HG03135 (cell line): ENCODE measurements around the gene UGT3A2.
"Not testable (repeated sequence)": the region's sequence is repeated elsewhere in the genome, so short reads cannot be mapped to it uniquely, and the experiment has no call there.

Experiments used
- ATAC-seq: cut with Tn5 transposase; IDR thresholded peaks from one replicate; pipeline ENCODE4 v1.9.1; 2021; ENCODE audit warnings: mild to moderate bottlenecking, moderate library complexity; ENCODE audit not compliant: unreplicated experiment

The UGT3A2 gene

DNA sequence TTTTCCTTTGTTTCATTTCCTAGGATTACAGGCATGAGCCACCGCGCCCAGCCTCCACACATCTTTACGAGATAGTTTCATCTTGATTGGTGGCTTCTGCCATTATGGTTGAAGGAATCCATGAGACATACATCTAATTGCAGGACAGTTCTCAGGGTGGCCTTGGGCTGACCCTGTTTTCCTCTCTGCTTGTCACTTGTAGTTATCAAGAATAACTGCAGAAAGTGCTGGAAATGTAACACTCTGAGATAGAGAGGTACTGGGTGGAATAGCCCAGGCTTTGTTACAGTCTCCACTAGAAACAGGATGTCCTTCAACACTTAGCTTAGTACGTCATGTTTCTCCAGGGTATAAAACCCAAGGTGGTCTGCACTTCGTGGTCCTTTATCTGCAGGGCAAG is 10.7 kb downstream of the UGT3A2 start:
- no peak for ATAC-seq

DNA sequence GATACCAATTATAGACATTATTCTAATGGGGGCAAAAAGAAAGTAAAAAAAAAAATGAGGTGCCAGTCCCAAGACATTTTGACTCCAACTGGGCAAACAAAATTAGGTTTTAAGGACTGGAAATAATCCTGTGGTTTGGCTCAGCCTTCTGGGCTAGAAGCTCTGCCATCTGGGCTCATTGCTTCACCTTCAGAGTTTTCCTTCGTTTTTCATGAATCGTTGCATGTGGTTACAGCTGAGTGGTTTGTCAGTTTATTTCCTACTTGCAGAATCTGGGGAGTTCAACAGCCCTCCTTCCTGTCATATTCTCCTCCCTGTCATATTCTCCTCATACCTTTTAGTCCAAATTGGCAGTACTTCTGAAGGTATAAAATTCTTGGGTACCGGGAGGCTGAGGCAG is 12.0 kb downstream of the UGT3A2 start:
- ATAC-seq = no peak

GRCh38 chr5:36052538-36052937 is 14.1 kb downstream of the UGT3A2 start:
- ATAC-seq = no peak

DNA sequence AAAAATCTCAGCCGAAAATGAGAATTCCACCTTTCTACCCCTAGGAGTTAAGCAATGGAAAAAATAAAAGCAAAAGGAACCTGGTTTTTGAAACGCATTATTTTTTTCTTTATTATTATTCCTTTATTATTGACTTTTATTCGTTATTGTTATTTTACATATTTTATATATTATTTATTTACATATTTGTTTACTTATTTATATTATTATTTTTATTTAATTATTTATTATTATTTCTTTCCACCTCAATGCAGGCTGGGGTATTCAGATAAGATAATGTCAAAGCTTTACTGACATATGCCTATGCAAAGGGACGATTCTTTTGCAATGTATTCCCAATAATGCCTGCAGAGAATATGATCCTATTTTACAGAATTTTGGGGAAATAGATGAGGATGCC is 16.7 kb downstream of the UGT3A2 start:
- ATAC-seq = no peak

- ATAC-seq = no peak
These were observed 19.1 kb downstream of the UGT3A2 start for GRCh38 chr5:36047384-36048160.

- no peak for ATAC-seq
These were observed 20.8 kb downstream of the UGT3A2 start for GRCh38 chr5:36045895-36046294.

- ATAC-seq = no peak
These were observed 25.2 kb downstream of the UGT3A2 start for GRCh38 chr5:36041537-36041845.

GRCh38 chr5:36040651-36041536 is 25.8 kb downstream of the UGT3A2 start:
- no peak for ATAC-seq

DNA sequence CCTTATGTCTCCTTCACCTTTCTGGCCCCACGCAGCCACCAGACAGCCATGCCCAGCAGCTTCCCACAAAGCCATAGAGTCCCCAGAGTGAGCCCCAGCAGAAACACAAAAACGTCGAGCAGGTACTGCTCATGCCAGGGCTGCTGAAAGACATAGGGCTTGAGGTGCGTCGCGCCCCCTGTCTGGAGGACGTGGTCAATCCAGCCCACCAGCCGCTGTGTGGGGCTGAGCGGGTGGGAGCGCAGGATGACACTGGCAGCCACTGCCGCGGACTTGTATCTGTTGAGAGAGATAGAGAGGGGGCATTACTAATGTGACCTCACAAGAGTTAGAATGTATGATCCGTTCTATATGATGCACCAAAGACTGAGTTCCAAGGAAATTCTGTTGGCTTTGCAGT is 31.0 kb downstream of the UGT3A2 start:
- no peak for ATAC-seq

DNA sequence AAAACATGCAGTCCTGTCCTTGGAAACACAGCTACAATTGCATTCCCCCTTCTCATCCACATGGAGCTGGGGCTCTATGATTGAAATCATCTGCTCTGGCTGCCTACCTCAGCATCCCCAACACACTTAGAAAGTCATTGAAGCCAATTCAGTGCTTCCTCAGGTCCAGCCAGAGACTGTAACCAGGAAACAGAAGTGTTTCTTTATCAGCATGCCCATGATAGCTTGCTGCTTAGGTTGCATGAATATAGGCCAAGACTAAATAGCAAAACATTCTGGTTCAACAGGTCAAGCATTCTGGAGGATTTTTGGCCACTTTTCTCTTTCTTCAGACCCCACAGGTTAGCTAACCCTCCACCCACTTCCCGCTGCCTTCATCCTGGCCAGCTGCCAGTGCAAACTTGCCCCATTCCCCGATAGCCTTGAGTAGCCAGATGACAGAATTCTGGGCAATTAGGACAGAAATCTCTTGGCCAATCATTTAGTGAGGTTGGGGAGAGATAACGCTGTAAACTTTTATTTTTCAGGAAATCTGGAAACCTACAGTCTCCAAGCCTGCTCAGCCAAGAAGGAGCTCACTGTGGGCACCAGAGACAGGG is 32.0 kb downstream of the UGT3A2 start:
- not testable (repeated sequence) for ATAC-seq

DNA sequence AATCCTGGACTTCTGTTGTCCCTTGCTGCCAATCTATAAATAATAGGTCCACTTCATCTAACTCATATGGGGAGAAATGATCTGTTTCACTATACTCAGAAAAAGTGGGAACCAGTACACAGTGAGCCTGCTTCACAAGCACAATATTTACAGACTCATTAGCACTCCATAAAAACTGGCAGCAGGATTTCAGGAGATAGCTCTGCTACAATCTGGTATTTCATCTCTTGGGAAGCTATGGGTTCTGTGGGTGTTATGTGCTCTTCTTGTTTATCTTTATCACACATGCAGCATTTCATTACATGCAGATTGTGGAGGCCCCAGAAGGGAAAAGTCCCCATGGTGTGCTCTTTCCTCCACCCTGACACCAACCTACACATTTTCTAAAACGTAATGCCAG is 33.2 kb downstream of the UGT3A2 start:
- ATAC-seq = no peak

- no peak for ATAC-seq
These were observed 33.6 kb downstream of the UGT3A2 start for GRCh38 chr5:36033047-36033446.

GRCh38 chr5:36031223-36031622 is 35.5 kb downstream of the UGT3A2 start:
- no peak for ATAC-seq

DNA sequence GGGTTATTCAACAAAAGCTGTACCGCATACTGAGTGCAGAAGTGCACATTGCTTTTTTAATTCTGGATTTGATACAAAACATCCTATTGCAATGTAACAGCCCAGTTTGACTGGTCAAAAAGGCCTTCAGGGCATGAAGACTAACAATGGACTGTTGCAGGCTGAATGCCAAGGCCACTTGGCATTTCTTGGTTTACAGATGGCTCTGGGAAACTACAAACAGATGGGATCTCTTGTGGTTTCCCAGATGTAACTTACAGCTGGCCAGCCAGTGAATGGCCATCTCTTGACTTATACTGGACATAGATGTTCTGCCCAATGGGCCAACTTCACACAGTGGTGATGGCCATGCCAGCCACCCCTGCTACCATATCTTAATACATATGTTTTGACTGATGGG is 36.8 kb downstream of the UGT3A2 start:
- ATAC-seq = no peak

DNA sequence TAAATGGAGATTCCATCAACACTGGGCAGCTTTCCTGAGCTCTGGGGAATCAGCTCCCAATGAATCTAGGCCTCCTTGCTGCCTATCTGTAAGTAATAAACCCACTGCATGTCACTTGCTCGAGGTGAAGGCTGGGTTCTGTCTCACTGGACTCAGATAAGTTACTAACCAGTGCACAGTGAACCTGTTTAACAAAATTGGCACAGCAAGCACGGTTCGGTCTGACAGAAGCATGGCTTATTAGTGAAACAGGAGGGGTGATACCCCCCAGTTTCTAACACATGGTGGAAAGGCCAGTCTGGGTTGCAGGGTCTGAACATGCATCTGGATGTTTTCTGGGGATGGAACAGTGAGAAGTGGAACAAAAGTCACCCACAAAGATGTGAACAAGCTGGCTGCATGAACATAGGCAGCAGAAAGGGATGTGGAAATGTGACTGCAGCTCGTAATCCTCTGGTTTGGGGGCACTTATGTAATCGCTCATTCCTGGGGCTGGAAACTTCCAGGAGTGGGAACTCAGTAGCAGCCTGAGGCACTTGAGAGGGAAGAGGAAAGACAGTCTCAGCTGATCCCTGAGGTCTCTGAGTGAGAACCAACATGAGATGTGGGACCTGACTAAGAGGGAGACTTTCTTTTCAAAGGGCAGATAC is 37.7 kb downstream of the UGT3A2 start:
- ATAC-seq = no peak

- ATAC-seq = no peak
These were observed 39.0 kb downstream of the UGT3A2 start for GRCh38 chr5:36027711-36028110.

DNA sequence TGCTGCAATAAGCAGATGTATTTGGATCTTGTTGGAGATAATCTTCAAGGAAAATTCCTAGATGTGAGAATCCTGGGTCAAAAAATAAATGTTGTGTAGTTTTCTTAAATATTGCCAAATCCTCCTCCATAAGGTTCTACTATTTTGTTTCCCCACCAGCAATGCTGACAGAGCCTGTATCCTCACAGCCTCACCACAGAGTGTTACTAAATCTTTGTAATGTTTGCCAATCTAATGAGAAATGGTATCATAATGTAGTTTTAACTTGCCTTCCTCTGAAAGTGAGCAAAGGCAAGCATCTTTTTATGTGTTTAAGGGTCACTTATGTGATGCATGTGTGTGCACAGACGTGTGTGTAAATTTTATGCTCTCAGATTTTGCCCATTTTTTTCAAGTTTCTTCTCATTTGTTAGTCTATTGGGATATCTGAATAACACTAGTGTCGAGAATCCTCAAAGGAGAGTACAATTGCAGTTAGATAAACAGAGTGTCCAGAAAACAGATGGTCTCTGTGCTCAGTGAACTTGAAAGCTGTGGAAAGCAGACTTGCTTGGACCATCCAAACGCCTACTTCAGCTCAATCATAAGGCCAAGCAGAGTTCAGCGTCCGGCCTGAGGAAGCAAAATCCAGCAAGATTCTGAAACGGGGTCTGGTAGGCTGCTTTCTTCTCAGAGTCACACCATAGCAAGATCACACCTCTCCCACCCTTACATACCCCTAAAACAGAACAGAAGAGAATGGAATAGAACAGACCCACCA is 39.8 kb downstream of the UGT3A2 start:
- ATAC-seq = no peak

DNA sequence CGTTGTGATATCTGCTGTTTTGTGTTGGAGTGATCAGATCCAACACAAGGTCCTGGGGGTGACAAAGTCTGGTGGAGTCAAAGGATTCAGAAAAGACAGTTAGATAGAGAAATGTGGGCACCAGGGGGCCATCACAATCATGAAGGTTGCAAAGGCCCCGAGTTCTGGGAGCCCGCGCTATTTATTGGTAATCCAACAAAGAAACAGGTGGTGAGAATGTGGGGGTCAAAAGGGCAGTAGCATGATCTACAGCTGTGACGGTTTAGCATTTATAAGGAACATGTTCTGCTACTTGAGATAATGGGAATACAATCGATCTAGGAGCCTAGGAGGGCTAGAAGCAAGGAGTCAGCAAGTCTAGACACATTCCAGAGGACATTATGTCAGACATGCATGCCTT is 44.4 kb downstream of the UGT3A2 start:
- ATAC-seq = not testable (repeated sequence)

DNA sequence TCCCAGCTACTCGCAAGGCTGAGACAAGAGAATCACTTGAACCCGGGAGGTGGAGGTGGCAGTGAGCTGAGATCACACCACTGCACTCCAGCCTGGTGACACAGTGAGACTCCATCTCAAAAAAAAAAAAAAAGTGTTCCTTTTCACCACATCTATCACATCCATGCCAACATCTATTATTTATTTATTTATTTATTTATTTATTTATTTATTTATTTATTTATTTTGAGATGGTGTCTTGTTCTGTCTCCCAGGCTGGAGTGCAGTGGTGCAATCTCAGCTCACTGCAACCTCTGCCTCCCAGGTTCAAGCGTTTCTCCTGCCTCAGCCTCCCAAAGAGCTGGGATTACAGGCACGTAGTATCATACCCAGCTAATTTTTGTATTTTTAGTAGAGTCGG is 47.1 kb downstream of the UGT3A2 start:
- ATAC-seq = not testable (repeated sequence)

GRCh38 chr5:36017622-36018021 is 49.1 kb downstream of the UGT3A2 start:
- ATAC-seq = no peak

- no peak for ATAC-seq
These were observed 49.7 kb downstream of the UGT3A2 start for GRCh38 chr5:36017004-36017403.
